GM12892 (cell line): ENCODE results near the gene ALDH1A1.

Source experiments
- POLR2AphosphoS5 ChIP-seq: IDR thresholded peaks from 2 replicates; pipeline ENCODE4 v1.6.1; 2011; ENCODE audit warnings: low read depth, low read length, control low read depth
- TAF1 ChIP-seq: IDR thresholded peaks from 2 replicates; pipeline ENCODE4 v1.6.1; 2011; ENCODE audit warnings: low read depth, mild to moderate bottlenecking, control low read depth, low read length, borderline replicate concordance

GRCh38 chr9:72955126-72955455 is 2.2 kb upstream of the ALDH1A1 start:
- no peak for TF ChIP-seq TAF1
- no peak for TF ChIP-seq POLR2AphosphoS5
